ENCODE measurements around the gene TET3. TPM values are rescaled to one million over a fixed set of nuclear protein-coding genes. Genes with fewer than 3 reads are reported as not detected.

The TET3 gene
- total and polyA plus RNA-seq, 2 experiments from 2014 or later = 3.6 to 14.5 TPM

GRCh38 chr2:74031221-74031620 lies 46.5 kb downstream of the TET3 start:
- Histone ChIP-seq H3K79me2 (peaks cover 91% of the 10 kb centered on the region), H3K4me1 (ENCODE audit: insufficient read depth) (peaks cover 26% of the 10 kb centered on the region)
- 90% methylated on average over 8 of the region's 8 CpGs for WGBS (ENCODE audit: low lambda C conversion rate, missing lambda C conversion rate)

GRCh38 chr2:74031959-74032287 lies 47.2 kb downstream of the TET3 start:
- peak overlapping the region; percentile 47 for H3K27ac ChIP-seq
- peak overlapping the region; percentile 68 for H3K4me2 ChIP-seq
- H3K36me3 ChIP-seq (replicated peaks; ENCODE audit: insufficient read depth, low read depth) = no peaks in the 10 kb centered on the region
- no peak for DNase-seq (ENCODE audit: low spot score)
- H3K79me2 ChIP-seq = peaks cover 94% of the 10 kb centered on the region
- H3K9me2 ChIP-seq (replicated peaks; ENCODE audit: insufficient read depth) = no peaks in the 10 kb centered on the region
- H4K20me1 ChIP-seq (ENCODE audit: insufficient read depth, poor library complexity, severe bottlenecking) = peaks cover 45% of the 10 kb centered on the region
- H3K9me3 ChIP-seq (ENCODE audit: low read depth) = no peaks in the 10 kb centered on the region
- no peak for TF ChIP-seq EZH2 (IDR thresholded peaks at IDR 0.05; ENCODE audit: borderline replicate concordance)
- TF ChIP-seq CTCF (IDR thresholded peaks at IDR 0.05; ENCODE audit: poor library complexity) = no peak
- no peak for TF ChIP-seq EZH2phosphoT487 (IDR thresholded peaks at IDR 0.05; ENCODE audit: low read depth, severe bottlenecking, unreplicated experiment)
- WGBS (ENCODE audit: low lambda C conversion rate, missing lambda C conversion rate) = 71% methylated on average over 2 of the region's 2 CpGs
- no peak overlapping the region for H3K4me3 ChIP-seq
- H3K4me1 ChIP-seq (ENCODE audit: insufficient read depth) = peaks cover 26% of the 10 kb centered on the region
- no peak overlapping the region for H2AFZ ChIP-seq
- H3K27me3 ChIP-seq = no peaks in the 10 kb centered on the region

More at GRCh38 chr2:74031221-74031620, 46.5 kb downstream of the TET3 start:
- peaks cover 45% of the 10 kb centered on the region for H4K20me1 ChIP-seq (ENCODE audit: insufficient read depth, poor library complexity, severe bottlenecking)
- no peaks in the 10 kb centered on the region for H3K9me2 ChIP-seq (replicated peaks; ENCODE audit: insufficient read depth)
- no peaks in the 10 kb centered on the region for H3K9me3 ChIP-seq (ENCODE audit: low read depth)
- no peak for DNase-seq (ENCODE audit: low spot score)
- no peak overlapping the region for H3K4me2 ChIP-seq
- no peaks in the 10 kb centered on the region for H3K36me3 ChIP-seq (replicated peaks; ENCODE audit: insufficient read depth, low read depth)
- H3K27ac ChIP-seq = no peak overlapping the region
- TF ChIP-seq EZH2phosphoT487 (IDR thresholded peaks at IDR 0.05; ENCODE audit: low read depth, severe bottlenecking, unreplicated experiment) (no peak), EZH2 (IDR thresholded peaks at IDR 0.05; ENCODE audit: borderline replicate concordance) (no peak), CTCF (IDR thresholded peaks at IDR 0.05; ENCODE audit: poor library complexity) (no peak)
- no peak overlapping the region for H3K4me3 ChIP-seq
- no peaks in the 10 kb centered on the region for H3K27me3 ChIP-seq
- H2AFZ ChIP-seq = no peak overlapping the region

GRCh38 chr2:74033375-74033774 lies 48.7 kb downstream of the TET3 start:
- no peak for TF ChIP-seq CTCF (IDR thresholded peaks at IDR 0.05; ENCODE audit: poor library complexity)
- no peak for TF ChIP-seq EZH2phosphoT487 (IDR thresholded peaks at IDR 0.05; ENCODE audit: low read depth, severe bottlenecking, unreplicated experiment)
- no peak for TF ChIP-seq EZH2 (IDR thresholded peaks at IDR 0.05; ENCODE audit: borderline replicate concordance)
- Histone ChIP-seq H3K9me3 (ENCODE audit: low read depth) (no peaks in the 10 kb centered on the region), H3K9me2 (replicated peaks; ENCODE audit: insufficient read depth) (no peaks in the 10 kb centered on the region), H3K4me1 (ENCODE audit: insufficient read depth) (peaks cover 33% of the 10 kb centered on the region), H3K36me3 (replicated peaks; ENCODE audit: insufficient read depth, low read depth) (no peaks in the 10 kb centered on the region), H3K79me2 (peaks cover 92% of the 10 kb centered on the region), H3K27ac (no peak overlapping the region), H4K20me1 (ENCODE audit: insufficient read depth, poor library complexity, severe bottlenecking) (peaks cover 58% of the 10 kb centered on the region), H2AFZ (no peak overlapping the region), H3K4me3 (no peak overlapping the region), H3K27me3 (no peaks in the 10 kb centered on the region), H3K4me2 (peak overlapping the region; percentile 68)
- no peak for DNase-seq (ENCODE audit: low spot score)
- 33% methylated on average over 2 of the region's 2 CpGs for WGBS (ENCODE audit: low lambda C conversion rate, missing lambda C conversion rate)

Small RNA genes lying within 50 kb of the gene (small RNA-seq; reads per million reads assigned to genes)
- gene AC110801.1 (not detected), gene RNA5SP97 (not detected)

Other genes starting within 250 kb of the TET3 start
- gene TPRKB, start 247.6 kb upstream of the TET3 start, total RNA-seq = 45.1 and 68.2 TPM in 2 replicates
- gene TPRKB, start 247.6 kb upstream of the TET3 start, polyA plus RNA-seq = 37.2 and 40.5 TPM in 2 replicates
- 32.9 and 37.2 TPM in 2 replicates for gene DUSP11, start 204.8 kb upstream of the TET3 start, total RNA-seq
- 30.8 and 38.2 TPM in 2 replicates for gene DUSP11, start 204.8 kb upstream of the TET3 start, polyA plus RNA-seq
- not detected in 2 replicates for gene C2orf78, start 200.7 kb upstream of the TET3 start, total RNA-seq
- not detected in 2 replicates for gene C2orf78, start 200.7 kb upstream of the TET3 start, polyA plus RNA-seq
- gene STAMBP, start 155.9 kb upstream of the TET3 start, total RNA-seq = 34.3 and 55.2 TPM in 2 replicates
- gene STAMBP, start 155.9 kb upstream of the TET3 start, polyA plus RNA-seq = 40.0 and 43.0 TPM in 2 replicates
- 20.3 and 25.6 TPM in 2 replicates for gene ACTG2, start 91.9 kb upstream of the TET3 start, total RNA-seq
- 41.1 and 44.5 TPM in 2 replicates for gene ACTG2, start 91.9 kb upstream of the TET3 start, polyA plus RNA-seq
- gene DGUOK, start 58.0 kb upstream of the TET3 start, total RNA-seq = 68.0 and 75.8 TPM in 2 replicates
- gene DGUOK, start 58.0 kb upstream of the TET3 start, polyA plus RNA-seq = 111 and 116 TPM in 2 replicates
- gene BOLA3, start 163.0 kb downstream of the TET3 start, total RNA-seq = 43.8 and 60.3 TPM in 2 replicates
- gene BOLA3, start 163.0 kb downstream of the TET3 start, polyA plus RNA-seq = 49.0 and 56.3 TPM in 2 replicates
- 100 and 118 TPM in 2 replicates for gene MOB1A, start 194.0 kb downstream of the TET3 start, total RNA-seq
- gene MOB1A, start 194.0 kb downstream of the TET3 start, polyA plus RNA-seq = 43.3 and 47.2 TPM in 2 replicates
- gene MTHFD2, start 213.7 kb downstream of the TET3 start, total RNA-seq = 126 and 142 TPM in 2 replicates
- 40.1 TPM in 2 replicates for gene MTHFD2, start 213.7 kb downstream of the TET3 start, polyA plus RNA-seq